TTC549 (cell line): ENCODE results near the gene GTSE1.

Experiments
- FAIRE-seq: peaks from 2 replicates; lab custom pipeline; 2012; peaks lifted over from hg19 to GRCh38; lab: Jason Lieb, UNC

GTSE1 gene

DNA sequence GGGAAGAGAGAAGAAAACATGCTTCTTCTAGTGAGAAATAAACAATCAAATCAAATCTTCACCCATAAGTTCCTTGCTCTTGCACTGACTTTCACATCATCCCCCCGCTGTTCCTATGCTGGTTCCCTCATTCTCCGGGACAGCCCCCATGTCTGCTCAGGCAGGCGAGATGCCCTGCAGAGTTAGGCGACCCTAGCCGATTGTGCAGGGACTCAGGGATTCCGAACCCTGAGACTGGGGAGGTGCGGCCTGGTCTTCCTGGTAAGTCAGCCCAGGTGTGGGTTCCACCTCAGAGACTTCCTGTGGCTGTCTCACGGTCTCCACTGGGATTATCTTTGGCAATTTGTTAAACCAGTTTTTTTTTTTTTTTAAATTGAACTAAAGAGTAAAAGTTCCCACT is 22.3 kb upstream of the GTSE1 start:
- FAIRE-seq = no peak

DNA sequence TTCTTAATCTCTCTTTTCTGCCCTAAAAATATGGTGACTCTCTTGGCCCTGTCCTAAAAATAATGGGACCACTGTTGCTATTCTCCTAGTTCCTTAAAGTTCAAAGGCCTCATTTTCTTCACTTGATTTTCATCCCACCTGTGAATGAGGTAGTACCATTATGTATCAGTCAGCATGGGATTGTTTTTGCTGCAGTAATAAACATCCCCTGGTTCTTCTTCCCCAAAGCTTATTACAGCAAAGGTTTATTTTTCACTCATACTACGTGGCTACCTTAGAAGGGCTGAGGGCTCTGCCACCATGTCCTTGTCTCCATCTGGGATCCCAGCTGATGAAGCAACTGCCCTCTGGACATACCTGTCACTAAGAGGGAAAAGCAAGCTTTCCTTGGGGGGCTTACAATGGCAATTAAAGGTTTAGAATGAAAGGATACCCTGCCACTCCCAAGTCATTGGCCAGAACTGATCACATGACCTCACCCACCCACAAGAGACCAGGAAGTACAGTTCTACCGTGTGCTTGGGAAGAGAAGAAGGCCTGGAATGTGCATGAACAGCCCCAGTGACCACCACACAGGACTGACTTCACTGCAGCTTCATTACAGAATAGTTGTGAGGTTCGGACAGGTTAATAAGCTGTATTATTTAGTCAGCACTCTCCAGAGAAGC is 21.1 kb upstream of the GTSE1 start:
- no peak for FAIRE-seq

DNA sequence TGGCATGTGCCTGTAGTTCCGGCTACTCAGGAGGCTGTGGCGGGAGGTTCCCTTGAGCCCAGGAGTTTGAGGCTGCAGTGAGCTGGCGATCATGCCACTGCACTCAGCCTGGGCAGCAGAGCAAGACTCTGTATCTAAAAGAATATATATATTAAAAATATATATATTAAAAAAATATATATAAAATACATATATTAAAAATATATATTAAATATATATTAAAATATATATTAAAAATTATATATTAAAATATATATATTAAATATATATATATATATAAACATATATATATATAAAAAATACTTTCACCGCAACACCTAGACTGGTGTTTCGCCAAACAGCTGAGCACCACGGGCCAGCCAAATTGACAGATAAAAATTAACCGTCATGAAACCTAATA is 20.1 kb upstream of the GTSE1 start:
- FAIRE-seq = no peak

DNA sequence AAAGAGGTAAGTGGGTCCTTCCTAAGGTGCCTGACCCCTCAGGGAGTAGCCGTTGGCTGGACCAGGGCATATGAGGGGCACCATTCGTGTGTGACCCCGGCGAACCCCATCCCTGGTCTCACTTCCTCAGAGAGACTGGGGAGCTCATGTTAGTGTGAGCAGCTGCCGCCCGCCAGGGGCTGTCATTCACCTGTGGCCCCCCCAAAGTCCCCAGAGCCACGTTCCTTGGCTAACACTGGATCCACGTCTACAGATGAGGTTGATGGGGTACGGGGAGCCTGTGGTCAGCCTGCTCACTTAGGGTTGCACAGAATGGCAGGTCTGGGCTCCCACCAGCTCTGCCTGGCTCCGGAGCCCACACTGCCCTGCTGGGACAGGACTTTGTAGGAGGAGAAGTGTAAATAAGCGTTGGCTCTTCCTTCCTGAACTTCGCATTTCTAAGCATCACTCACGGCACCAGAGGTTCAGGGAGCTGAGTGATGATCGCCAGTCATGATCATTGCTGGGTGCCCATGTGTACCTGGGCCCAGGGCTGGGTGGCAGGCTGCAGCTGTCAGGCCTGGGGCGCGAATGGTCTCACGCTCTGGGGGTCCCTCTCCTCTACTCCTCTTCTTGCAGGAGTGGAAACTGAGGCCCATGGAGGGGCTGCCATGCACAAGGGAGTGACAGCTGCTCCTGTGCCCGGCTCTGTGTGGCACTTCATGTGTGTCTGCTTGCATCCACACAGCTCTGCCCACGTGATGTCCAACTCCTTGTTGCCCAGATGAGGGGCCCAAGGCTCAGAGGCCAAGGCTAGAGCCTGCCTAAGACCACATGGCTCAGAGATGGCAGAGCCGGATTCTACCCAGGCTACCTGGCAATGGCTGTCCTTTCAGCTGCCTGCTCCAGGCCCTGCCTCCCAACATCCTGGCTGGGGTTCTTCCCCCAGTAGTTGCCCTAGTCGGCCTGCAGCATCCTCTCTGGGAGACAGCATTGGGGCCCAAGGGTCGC is 17.7 kb upstream of the GTSE1 start:
- no peak for FAIRE-seq

DNA sequence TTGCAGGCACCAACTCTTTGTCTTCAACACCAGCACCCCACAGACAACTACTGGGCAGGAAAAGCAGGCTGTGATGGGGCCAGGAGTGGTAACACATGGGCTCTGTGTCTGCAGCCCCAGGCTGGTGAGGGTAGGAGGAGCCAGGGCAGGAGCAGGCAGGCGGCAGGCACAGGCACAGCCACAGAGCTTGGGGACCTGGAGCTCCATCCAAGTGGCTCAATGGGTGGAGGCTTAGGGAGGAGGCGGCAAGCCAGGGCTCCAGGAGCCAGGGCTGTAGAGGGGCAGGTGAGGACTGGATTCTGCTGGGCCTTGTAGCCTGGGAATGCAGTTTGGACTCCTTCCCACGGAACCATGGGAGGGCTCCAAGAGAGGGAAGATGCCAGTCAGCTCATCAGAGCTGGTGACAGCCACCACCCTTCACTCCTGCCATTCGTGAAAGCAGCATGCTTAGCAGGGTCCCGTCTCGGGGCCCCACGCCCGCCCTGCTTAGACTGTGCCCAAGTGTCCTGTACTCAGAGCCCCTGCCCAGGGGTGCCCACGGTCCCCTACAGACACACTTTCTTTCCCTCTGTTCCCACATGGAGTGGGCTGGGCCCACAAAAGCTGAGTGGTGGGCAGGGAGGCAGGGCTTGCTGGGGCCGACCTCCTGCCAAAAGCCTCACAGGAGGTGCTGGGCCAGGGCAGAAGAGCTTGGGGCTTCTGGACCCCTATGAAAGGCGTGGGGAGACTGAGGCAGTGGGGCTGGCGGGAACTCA is 16.4 kb upstream of the GTSE1 start:
- FAIRE-seq = no peak

DNA sequence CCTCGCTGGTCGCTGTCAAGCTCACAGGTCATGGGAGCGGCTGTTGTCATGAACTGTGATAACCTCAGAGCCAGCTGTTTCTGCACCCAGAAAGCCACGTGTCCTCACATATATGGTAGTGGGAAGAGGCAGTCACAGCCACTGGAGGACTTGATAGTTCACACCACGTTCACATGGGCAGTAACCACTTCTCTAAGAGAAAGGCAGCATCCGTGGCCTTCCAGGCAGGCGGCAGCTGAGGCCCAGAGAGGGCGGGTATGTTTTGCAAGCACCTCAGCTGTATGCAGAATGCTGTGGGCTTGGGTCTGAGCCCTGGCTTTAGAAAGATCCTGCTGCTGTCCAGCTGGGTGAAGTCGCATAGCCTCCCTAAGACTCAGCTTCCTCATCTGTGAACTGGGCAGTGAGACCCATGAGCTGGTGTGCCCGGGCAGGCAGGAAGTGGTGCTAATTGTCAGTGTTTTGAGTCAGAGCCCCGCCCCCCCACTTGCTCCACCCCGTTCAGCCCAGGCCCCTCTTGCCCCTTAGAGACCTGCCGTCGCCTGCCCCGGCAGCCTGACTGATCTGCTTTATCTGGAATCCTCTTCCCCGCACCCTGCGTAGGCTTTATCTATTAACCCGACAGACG is 15.6 kb upstream of the GTSE1 start:
- no peak for FAIRE-seq

DNA sequence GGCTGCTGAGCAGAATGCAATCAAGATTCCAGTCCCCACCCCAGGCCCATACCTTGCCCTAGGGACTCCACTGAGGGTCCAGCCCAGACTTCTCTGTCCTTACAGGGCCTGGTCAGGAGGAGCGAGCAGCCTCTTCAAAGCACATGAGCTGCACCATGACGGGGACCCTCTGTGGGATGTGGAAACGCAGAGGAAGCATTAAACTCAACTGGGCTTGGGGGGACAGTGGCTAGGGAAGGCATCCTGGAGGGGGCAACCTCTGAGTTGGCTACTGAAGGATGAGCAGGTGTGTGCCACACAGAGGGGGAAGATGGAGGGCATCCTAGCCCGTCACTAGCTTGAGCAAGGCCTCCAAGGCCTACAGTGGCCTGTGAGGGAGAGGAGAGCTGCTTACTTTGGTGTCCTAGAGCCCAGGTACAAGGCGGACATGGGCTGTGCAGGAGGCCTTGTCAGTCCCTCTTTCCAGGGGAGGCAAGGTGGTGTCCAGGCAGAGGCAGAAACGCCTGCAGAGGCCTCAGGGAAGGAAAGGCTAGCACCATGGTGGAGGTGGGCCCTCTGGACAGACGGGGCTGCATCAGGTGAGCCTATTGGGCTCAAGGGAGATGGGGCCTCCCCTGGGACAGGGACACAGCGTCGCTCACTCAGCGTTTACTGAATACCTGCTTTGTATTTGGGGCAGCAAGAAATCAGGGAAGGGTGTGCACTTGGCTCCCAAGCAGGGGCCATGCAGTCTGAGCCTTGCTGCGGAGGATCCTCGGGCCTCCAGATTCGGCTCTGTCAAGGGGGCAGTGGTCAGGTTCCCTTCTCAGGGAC is 14.6 kb upstream of the GTSE1 start:
- FAIRE-seq = no peak

DNA sequence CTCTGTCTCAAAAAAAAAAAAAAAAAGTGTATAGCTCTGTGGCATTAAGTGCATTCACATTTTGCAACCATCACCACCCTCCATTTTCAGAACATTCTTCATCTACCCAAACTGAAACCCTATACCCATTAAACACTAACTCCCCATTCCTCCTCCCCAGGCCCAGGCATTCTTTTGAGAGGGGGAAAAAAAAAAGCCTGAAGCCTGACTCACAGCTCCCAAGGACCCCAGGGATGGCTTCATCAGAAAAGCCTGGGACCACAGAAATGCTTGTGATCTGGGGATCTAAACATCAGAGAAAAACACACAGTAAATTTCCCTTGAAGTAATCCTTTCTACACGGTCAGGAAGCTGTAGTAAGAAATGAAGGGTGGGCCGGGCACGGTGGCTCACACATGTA is 10.7 kb upstream of the GTSE1 start:
- FAIRE-seq = no peak

DNA sequence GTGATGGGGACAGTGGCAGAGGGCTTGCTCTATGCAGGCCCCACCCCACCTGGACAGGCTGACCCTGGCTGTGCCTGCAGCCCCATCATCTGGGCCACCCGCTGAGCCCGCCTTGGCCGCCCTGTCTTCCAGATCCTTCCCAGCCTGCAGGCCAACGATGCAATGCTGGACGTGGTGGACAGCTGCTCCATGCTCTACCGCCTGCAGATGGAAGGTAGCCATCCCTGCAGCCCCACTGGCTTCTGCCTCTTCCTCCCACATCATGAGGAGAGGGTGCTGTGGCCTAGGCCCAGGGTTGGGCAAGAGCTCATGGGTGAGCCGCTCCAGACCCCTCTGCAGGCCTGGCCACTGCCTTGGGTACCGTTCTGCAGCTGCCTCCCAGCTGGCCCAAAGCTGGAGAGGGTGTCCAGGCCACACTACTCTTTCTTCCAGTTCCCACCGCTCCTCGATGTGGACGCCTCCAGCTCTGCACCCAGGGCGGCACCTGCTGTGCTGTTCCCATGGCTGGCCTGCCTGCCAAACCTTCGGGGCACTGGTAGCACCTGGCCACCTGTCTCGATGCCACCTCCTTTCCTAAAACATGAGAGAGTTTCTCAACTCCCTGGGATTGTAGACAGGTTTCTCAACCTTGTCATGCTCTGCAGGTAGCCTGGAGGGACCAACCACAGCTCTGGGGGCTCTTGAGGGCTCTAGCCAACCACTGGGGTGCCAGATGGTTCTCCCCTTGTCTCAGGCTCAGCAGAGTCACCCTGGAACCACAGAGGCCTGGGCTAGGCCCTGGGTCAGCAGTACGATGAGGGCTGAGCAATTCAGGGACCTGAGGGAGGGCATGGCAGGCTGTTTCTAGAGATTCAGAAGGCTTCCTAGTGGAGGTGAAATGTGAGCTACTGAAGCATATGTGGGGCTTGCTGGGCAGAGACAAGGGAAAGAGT is 9.5 kb upstream of the GTSE1 start:
- no peak for FAIRE-seq

DNA sequence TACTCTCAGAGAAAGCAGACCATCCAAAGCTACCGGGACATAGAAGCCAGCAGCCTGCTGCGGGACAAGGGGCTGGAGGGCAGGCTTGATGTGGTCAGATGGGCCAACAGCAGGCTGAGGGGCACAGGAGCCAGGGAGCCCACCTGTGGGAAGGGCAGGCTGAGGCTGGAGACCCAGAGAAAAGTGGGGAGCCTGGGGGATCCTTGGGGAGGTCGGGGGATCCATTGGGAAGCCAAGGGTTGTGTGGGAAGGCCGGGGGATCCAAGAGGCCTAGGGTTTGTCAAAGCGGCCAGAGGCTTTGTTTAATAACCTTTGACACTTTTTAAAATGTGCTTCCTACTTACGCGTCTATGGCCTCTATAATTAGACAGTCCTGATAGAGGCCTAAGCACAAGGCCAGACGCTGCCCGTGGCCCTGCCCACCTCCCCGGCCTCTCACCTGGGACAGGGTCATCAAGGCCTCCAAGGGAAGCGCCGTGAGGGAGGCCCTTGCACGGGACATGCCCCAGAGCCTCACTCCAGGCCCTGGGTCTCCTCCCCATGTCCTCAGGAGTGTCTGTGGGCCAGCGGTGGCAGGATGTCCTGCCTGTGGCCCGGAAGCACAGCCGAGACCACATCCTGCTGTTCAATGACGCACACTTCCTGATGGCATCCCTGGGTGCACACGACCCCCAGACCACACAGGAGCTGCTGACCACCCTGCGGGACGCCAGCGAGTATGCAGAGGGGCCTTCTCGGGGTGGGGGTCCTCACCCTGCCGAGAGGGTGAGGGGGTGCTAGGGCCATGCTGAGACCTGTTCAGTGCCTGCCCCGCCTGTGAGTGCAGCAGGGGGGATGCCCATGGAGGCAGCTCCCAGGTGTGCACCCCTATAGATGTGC is 8.6 kb upstream of the GTSE1 start:
- FAIRE-seq = no peak

DNA sequence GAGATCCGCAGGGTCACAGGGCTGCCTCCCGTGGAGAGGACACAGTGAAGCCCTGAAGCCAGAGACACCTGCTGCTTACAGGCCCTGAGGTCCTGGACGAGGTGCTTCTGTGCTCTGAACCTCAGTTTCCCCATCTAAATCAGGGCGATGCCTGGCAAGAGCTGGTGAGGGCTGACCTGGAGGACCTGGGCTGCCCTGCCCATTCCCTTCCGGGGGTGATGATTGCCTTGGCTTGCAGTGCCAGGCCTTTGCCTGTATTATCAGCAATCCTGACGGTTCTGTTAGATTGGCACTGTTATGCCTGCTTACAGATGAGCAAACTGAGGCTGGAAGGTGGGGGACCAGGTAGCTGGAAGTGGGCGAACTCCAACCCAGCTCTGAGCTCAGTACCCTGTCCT is 7.8 kb upstream of the GTSE1 start:
- FAIRE-seq = no peak

DNA sequence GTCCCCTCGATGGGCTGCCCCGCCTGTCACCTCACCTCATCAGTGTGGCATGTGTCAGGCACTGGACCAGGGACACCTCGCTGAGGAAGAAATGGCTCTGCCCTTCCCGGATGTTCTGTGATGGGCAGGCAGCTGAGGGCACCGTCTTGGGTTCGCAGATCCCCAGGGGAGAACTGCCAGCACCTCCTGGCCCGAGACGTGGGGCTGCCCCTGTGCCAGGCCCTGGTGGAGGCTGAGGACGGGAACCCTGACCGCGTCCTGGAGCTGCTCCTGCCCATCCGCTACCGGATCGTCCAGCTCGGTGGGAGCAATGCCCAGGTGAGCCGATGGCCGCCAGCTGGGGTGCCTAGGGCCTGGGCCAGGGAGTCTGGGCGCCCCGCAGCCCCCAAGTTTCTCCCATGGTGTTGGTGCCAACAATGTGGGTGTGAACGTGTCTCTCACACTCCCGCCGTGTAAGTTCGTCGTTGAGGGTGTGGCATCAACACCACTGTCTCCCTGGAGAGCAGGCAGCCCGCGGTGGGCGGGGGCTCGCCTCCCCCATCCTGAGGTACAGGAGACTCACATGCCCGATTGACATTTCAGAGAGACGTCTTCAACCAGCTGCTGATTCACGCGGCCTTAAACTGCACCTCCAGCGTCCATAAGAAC is 7.3 kb upstream of the GTSE1 start:
- no peak for FAIRE-seq

DNA sequence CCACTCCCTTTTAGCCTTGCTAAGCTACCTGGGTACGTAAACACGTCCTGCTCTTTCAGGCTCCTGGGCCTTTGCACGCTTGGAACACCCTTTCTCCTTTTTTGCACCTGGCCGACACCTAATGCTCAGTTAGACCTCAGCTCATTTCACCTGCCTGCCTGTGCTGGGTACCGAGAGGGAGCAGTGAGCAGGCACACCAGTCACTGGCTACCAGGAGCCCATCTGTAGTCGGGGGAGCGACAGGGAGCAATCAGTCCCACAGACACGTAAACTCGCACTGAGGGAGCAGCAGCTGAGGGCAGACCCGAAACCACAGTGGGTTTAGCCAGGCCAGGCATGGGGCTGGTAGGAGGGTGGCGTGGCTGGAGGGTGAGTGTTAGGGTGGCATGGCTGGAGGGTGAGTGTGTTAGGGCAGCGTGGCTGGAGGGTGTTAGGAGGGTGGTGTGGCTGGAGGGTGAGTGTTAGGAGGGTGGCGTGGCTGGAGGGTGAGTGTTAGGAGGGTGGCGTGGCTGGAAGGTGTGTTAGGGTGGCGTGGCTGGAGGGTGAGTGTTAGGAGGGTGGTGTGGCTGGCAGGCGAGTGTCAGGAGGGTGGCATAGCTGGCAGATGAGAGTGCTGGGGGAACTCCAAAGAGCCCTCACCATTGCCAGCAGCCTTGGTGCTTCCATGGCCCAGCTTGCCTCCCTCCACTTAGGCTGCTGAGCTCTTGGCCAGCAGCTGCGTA is 6.4 kb upstream of the GTSE1 start:
- FAIRE-seq = no peak

DNA sequence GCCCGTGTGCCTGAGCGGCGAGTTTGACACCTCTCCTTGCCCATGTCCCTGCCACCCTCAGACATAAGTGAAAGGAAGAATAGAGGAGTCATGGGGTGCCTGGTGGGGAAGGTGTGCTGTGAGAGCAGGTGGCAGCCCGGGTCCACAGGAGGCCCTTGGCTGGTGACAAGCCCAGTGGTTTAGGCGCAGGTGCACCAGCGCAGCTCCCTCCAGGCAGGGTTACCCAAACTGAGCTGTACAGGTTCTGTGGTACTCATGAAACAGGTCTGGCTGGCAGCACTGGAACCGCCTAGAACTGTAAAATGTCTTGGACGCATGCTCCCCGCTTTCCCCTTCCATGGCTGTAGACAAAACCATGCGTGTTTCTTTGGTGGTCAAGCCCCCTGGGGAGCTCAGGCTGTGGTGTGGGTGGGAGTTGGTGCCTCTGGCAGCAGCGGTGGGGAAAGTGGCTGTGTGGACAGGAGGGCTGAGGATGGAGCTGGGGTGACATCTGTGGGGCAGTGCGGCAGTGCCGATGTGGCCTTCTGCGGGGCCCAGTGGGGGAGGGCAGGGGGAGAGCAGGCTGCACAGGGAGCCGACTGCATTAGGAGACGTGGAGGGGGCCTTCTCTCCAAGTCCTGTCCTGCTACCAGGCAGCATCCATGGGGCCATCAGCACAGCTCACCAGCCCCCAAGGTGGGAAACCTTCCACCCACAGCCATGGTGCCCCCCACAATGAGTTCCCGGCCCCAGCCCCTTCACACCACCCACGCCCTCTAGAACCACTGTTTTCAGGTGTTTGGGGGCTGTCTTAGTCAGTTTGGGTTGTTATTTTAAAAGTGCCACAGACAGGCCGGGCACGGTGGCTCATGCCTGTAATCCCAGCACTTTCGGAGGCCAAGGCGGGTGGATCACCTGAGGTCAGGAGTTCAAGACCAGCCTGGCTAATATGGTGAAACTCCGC is 5.6 kb upstream of the GTSE1 start:
- FAIRE-seq = no peak

DNA sequence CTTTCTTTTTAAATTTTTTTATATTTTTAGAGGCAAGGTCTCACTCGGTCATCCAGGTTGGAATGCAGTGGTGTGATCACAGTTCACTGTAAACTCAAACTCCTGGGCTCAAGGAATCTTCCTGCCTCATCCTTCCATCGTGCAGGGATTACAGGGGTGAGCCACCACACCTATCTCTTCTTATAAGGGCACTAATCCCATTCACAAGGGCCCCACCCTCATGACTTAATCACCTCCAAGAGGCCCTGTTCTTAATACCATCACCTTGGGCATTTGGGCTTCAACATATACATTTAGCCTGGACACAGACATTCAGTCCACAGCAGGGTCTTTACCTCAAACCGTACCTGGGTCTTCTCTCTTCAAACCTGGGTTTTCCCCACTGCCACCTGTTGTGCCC is 4.5 kb upstream of the GTSE1 start:
- FAIRE-seq = no peak

DNA sequence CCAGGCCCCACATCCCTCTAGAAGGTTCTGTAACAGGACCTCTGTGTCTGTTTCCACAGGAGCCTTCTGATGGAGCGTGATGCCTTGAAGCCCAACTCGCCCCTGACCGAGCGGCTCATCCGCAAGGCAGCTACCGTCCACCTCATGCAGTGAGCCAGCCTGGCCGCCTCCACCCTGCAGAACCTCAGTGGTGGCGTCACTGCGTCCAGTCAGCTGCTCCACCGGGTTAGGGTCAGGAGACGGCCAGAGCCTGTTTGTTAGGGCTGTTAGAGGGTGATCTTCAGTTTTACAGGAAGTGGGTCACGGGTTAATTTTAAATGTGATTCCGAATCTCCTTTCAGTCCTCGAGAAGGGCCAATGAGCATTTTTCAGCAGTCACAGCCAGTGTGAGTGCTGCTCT is 3.9 kb upstream of the GTSE1 start:
- FAIRE-seq = no peak
